ENCODE results near the gene GPR15.

Gene GPR15

GRCh38 chr3:98560911-98561310 lies 29.1 kb downstream of the GPR15 start:
- Histone ChIP-seq H3K4me1 (ENCODE audit: control insufficient read depth, low read length) (peaks cover 76% of the 10 kb centered on the region), H3K27me3 (ENCODE audit: control insufficient read depth, low read length) (no peaks in the 10 kb centered on the region), H3K79me2 (ENCODE audit: control insufficient read depth, low read length) (no peaks in the 10 kb centered on the region), H4K20me1 (ENCODE audit: control insufficient read depth, insufficient read depth, low read depth, low read length) (no peaks in the 10 kb centered on the region), H3K9me3 (ENCODE audit: control insufficient read depth, insufficient read depth, low read length) (no peaks in the 10 kb centered on the region), H3F3A (ENCODE audit: control insufficient read depth, insufficient read depth) (peaks cover 21% of the 10 kb centered on the region), H3K4me2 (ENCODE audit: low read length) (no peak overlapping the region), H3K27ac (ENCODE audit: low read depth, low read length) (no peak overlapping the region), H3K4me3 (ENCODE audit: low read length) (no peak overlapping the region), H3K9me2 (replicated peaks; ENCODE audit: control insufficient read depth, low read length) (no peaks in the 10 kb centered on the region), H3K36me3 (ENCODE audit: control insufficient read depth, low read length) (no peaks in the 10 kb centered on the region)
- TF ChIP-seq CTCF (IDR thresholded peaks at IDR 0.05; ENCODE audit: low read depth, low read length, poor library complexity, severe bottlenecking) (no peak), EZH2phosphoT487 (IDR thresholded peaks at IDR 0.05; ENCODE audit: borderline replicate concordance, low read length) (no peak)

GRCh38 chr3:98561727-98562521 lies 30.1 kb downstream of the GPR15 start:
- Histone ChIP-seq H3K4me1 (ENCODE audit: control insufficient read depth, low read length) (peaks cover 73% of the 10 kb centered on the region), H3F3A (ENCODE audit: control insufficient read depth, insufficient read depth) (peaks cover 21% of the 10 kb centered on the region), H3K27ac (ENCODE audit: low read depth, low read length) (peak overlapping the region; percentile 88), H3K9me2 (replicated peaks; ENCODE audit: control insufficient read depth, low read length) (no peaks in the 10 kb centered on the region), H3K27me3 (ENCODE audit: control insufficient read depth, low read length) (no peaks in the 10 kb centered on the region), H3K9me3 (ENCODE audit: control insufficient read depth, insufficient read depth, low read length) (no peaks in the 10 kb centered on the region), H3K4me2 (ENCODE audit: low read length) (peak overlapping the region; percentile 73), H3K4me3 (ENCODE audit: low read length) (peak overlapping the region; percentile 62), H3K36me3 (ENCODE audit: control insufficient read depth, low read length) (no peaks in the 10 kb centered on the region), H3K79me2 (ENCODE audit: control insufficient read depth, low read length) (no peaks in the 10 kb centered on the region), H4K20me1 (ENCODE audit: control insufficient read depth, insufficient read depth, low read depth, low read length) (no peaks in the 10 kb centered on the region)
- TF ChIP-seq EZH2phosphoT487 (IDR thresholded peaks at IDR 0.05; ENCODE audit: borderline replicate concordance, low read length) (no peak), CTCF (IDR thresholded peaks at IDR 0.05; ENCODE audit: low read depth, low read length, poor library complexity, severe bottlenecking) (no peak)

- H3K4me1 ChIP-seq (ENCODE audit: control insufficient read depth, low read length) = peaks cover 67% of the 10 kb centered on the region
- H3F3A ChIP-seq (ENCODE audit: control insufficient read depth, insufficient read depth) = peaks cover 21% of the 10 kb centered on the region
- no peaks in the 10 kb centered on the region for H3K27me3 ChIP-seq (ENCODE audit: control insufficient read depth, low read length)
- H3K4me3 ChIP-seq (ENCODE audit: low read length) = peak overlapping the region; percentile 62
- no peaks in the 10 kb centered on the region for H3K9me3 ChIP-seq (ENCODE audit: control insufficient read depth, insufficient read depth, low read length)
- H3K4me2 ChIP-seq (ENCODE audit: low read length) = peak overlapping the region; percentile 73
- H3K36me3 ChIP-seq (ENCODE audit: control insufficient read depth, low read length) = no peaks in the 10 kb centered on the region
- H4K20me1 ChIP-seq (ENCODE audit: control insufficient read depth, insufficient read depth, low read depth, low read length) = no peaks in the 10 kb centered on the region
- H3K79me2 ChIP-seq (ENCODE audit: control insufficient read depth, low read length) = no peaks in the 10 kb centered on the region
- no peak for TF ChIP-seq EZH2phosphoT487 (IDR thresholded peaks at IDR 0.05; ENCODE audit: borderline replicate concordance, low read length)
- peak overlapping the region; percentile 88 for H3K27ac ChIP-seq (ENCODE audit: low read depth, low read length)
- H3K9me2 ChIP-seq (replicated peaks; ENCODE audit: control insufficient read depth, low read length) = no peaks in the 10 kb centered on the region
These were observed 32.0 kb downstream of the GPR15 start for GRCh38 chr3:98563661-98564281.

All from DOHH2 (cell line).